HG02588 (cell line): ENCODE results near the gene VIPR2.

ENCODE experiments used
- ATAC-seq: cut with Tn5 transposase; IDR thresholded peaks from one replicate; pipeline ENCODE4 v1.9.1; 2021; ENCODE audit warnings: mild to moderate bottlenecking, moderate library complexity; ENCODE audit not compliant: unreplicated experiment

Gene VIPR2

GRCh38 chr7:159121476-159121875 is 23.2 kb downstream of the VIPR2 start:
- ATAC-seq: no peak

- no peak for ATAC-seq
These were observed 23.6 kb downstream of the VIPR2 start for GRCh38 chr7:159121068-159121467.

- no peak for ATAC-seq
These were observed 24.1 kb downstream of the VIPR2 start for GRCh38 chr7:159120540-159120919.

- ATAC-seq: no peak
These were observed 24.7 kb downstream of the VIPR2 start for GRCh38 chr7:159119851-159120539.

GRCh38 chr7:159119026-159119741 is 25.5 kb downstream of the VIPR2 start:
- no peak for ATAC-seq

GRCh38 chr7:159118623-159119022 is 26.0 kb downstream of the VIPR2 start:
- no peak for ATAC-seq

- no peak for ATAC-seq
These were observed 26.5 kb downstream of the VIPR2 start for GRCh38 chr7:159118197-159118595.

- no peak for ATAC-seq
These were observed 27.1 kb downstream of the VIPR2 start for GRCh38 chr7:159117366-159118196.

GRCh38 chr7:159116581-159117339 is 27.9 kb downstream of the VIPR2 start:
- ATAC-seq: no peak

GRCh38 chr7:159115601-159116501 is 28.8 kb downstream of the VIPR2 start:
- ATAC-seq: no peak

GRCh38 chr7:159114981-159115380 is 29.7 kb downstream of the VIPR2 start:
- no peak for ATAC-seq

- no peak for ATAC-seq
These were observed 30.6 kb downstream of the VIPR2 start for GRCh38 chr7:159114096-159114495.

- no peak for ATAC-seq
These were observed 31.6 kb downstream of the VIPR2 start for GRCh38 chr7:159113056-159113455.

- no peak for ATAC-seq
These were observed 32.3 kb downstream of the VIPR2 start for GRCh38 chr7:159112136-159113011.

GRCh38 chr7:159109653-159110035 is 35.0 kb downstream of the VIPR2 start:
- no peak for ATAC-seq

- no peak for ATAC-seq
These were observed 35.6 kb downstream of the VIPR2 start for GRCh38 chr7:159108941-159109652.

- no peak for ATAC-seq
These were observed 36.2 kb downstream of the VIPR2 start for GRCh38 chr7:159108491-159108890.

- ATAC-seq: no peak
These were observed 37.3 kb downstream of the VIPR2 start for GRCh38 chr7:159107161-159107892.
